IPS-20b (cell line): Measurements from ENCODE around the gene SNAI1.
"Not testable (repeated sequence)": the region's sequence is repeated elsewhere in the genome, so short reads cannot be mapped to it uniquely, and the experiment has no call there.

ENCODE experiments used
- H3K27ac ChIP-seq: one replicate; pipeline ENCODE4 v1.5.1; 2013; ENCODE audit warnings: low read length
- H3K27me3 ChIP-seq: 2 replicates; pipeline ENCODE4 v1.6.1; 2013; ENCODE audit warnings: mild to moderate bottlenecking, low read length, inconsistent platforms; ENCODE audit not compliant: insufficient read depth
- H3K36me3 ChIP-seq: 2 replicates; pipeline ENCODE4 v1.6.1; 2013; ENCODE audit warnings: low read depth, mild to moderate bottlenecking, inconsistent platforms, low read length, moderate library complexity; ENCODE audit not compliant: insufficient read depth
- H3K4me1 ChIP-seq: 2 replicates; pipeline ENCODE4 v1.6.1; 2013; ENCODE audit warnings: mild to moderate bottlenecking, control low read depth, inconsistent platforms, low read length, moderate library complexity; ENCODE audit not compliant: insufficient read depth
- H3K4me3 ChIP-seq: 2 replicates; pipeline ENCODE4 v1.5.1; 2013; ENCODE audit warnings: mild to moderate bottlenecking, low read length, inconsistent platforms
- H3K9ac ChIP-seq: 2 replicates; pipeline ENCODE4 v1.6.1; 2013; ENCODE audit warnings: low read depth, mild to moderate bottlenecking, inconsistent platforms, low read length, moderate library complexity
- H3K9me3 ChIP-seq: 2 replicates; pipeline ENCODE4 v1.6.1; 2013; ENCODE audit warnings: mild to moderate bottlenecking, low read depth, low read length, inconsistent platforms; ENCODE audit not compliant: insufficient read depth

SNAI1 gene

GRCh38 chr20:50007369-50007768, 24.6 kb downstream of the SNAI1 start:
- Histone ChIP-seq H3K36me3 (no peaks in the 10 kb centered on the region), H3K9me3 (no peaks in the 10 kb centered on the region), H3K27ac (no peak overlapping the region), H3K27me3 (peaks cover 14% of the 10 kb centered on the region), H3K9ac (no peak overlapping the region), H3K4me1 (peaks cover 3% of the 10 kb centered on the region; the same call in 1 of the 2 replicates), H3K4me3 (no peak overlapping the region)

- no peaks in the 10 kb centered on the region for H3K9me3 ChIP-seq
- H3K9ac ChIP-seq: no peak overlapping the region
- peaks cover 14% of the 10 kb centered on the region for H3K27me3 ChIP-seq
- H3K36me3 ChIP-seq: no peaks in the 10 kb centered on the region
- H3K27ac ChIP-seq: no peak overlapping the region
- H3K4me1 ChIP-seq: peaks cover 3% of the 10 kb centered on the region; the same call in 1 of the 2 replicates
- no peak overlapping the region for H3K4me3 ChIP-seq
Observed at GRCh38 chr20:50008007-50008406, 25.2 kb downstream of the SNAI1 start.

- Histone ChIP-seq H3K4me1 (peaks cover 3% of the 10 kb centered on the region; the same call in 1 of the 2 replicates), H3K27ac (no peak overlapping the region), H3K36me3 (no peaks in the 10 kb centered on the region), H3K4me3 (peak overlapping the region; percentile 63), H3K9ac (peak overlapping the region; percentile 45; the same call in 1 of the 2 replicates), H3K27me3 (peaks cover 14% of the 10 kb centered on the region), H3K9me3 (no peaks in the 10 kb centered on the region)
Observed at GRCh38 chr20:50009521-50010454, 27.0 kb downstream of the SNAI1 start.

- not testable (repeated sequence) for H3K4me1 ChIP-seq, H3K27ac ChIP-seq, H3K4me3 ChIP-seq
Observed at GRCh38 chr20:50011597-50011996, 28.8 kb downstream of the SNAI1 start.

GRCh38 chr20:50012282-50013263, 29.8 kb downstream of the SNAI1 start:
- Histone ChIP-seq H3K27me3 (peaks cover 14% of the 10 kb centered on the region), H3K9ac (no peak overlapping the region), H3K4me1 (peaks cover 8% of the 10 kb centered on the region; the same call in 1 of the 2 replicates), H3K9me3 (no peaks in the 10 kb centered on the region), H3K27ac (no peak overlapping the region), H3K36me3 (no peaks in the 10 kb centered on the region), H3K4me3 (no peak overlapping the region)

More at GRCh38 chr20:50011597-50011996, 28.8 kb downstream of the SNAI1 start:
- H3K27me3 ChIP-seq: peaks cover 14% of the 10 kb centered on the region
- not testable (repeated sequence) for H3K9me3 ChIP-seq, H3K36me3 ChIP-seq, H3K9ac ChIP-seq

GRCh38 chr20:50013976-50014375, 31.2 kb downstream of the SNAI1 start:
- no peaks in the 10 kb centered on the region for H3K36me3 ChIP-seq
- H3K4me3 ChIP-seq: no peak overlapping the region
- H3K9me3 ChIP-seq: no peaks in the 10 kb centered on the region
- H3K4me1 ChIP-seq: peaks cover 8% of the 10 kb centered on the region; the same call in 1 of the 2 replicates
- peaks cover 14% of the 10 kb centered on the region for H3K27me3 ChIP-seq
- no peak overlapping the region for H3K27ac ChIP-seq
- H3K9ac ChIP-seq: no peak overlapping the region

GRCh38 chr20:50014570-50015562, 32.1 kb downstream of the SNAI1 start:
- H3K27me3 ChIP-seq: peaks cover 9% of the 10 kb centered on the region
- peaks cover 4% of the 10 kb centered on the region; the same call in 1 of the 2 replicates for H3K4me1 ChIP-seq
- no peaks in the 10 kb centered on the region for H3K36me3 ChIP-seq
- H3K27ac ChIP-seq: no peak overlapping the region
- no peak overlapping the region for H3K4me3 ChIP-seq
- H3K9ac ChIP-seq: no peak overlapping the region
- H3K9me3 ChIP-seq: no peaks in the 10 kb centered on the region

GRCh38 chr20:50015636-50015992, 32.8 kb downstream of the SNAI1 start:
- Histone ChIP-seq H3K9me3 (no peaks in the 10 kb centered on the region), H3K27ac (no peak overlapping the region), H3K4me1 (peaks cover 4% of the 10 kb centered on the region; the same call in 1 of the 2 replicates), H3K9ac (no peak overlapping the region), H3K4me3 (no peak overlapping the region), H3K27me3 (peaks cover 3% of the 10 kb centered on the region), H3K36me3 (no peaks in the 10 kb centered on the region)

- H3K9me3 ChIP-seq: no peaks in the 10 kb centered on the region
- H3K4me1 ChIP-seq: peaks cover 4% of the 10 kb centered on the region; the same call in 1 of the 2 replicates
- H3K27me3 ChIP-seq: no peaks in the 10 kb centered on the region
- no peak overlapping the region for H3K27ac ChIP-seq
- H3K9ac ChIP-seq: no peak overlapping the region
- no peaks in the 10 kb centered on the region for H3K36me3 ChIP-seq
- no peak overlapping the region for H3K4me3 ChIP-seq
Observed at GRCh38 chr20:50015993-50016770, 33.4 kb downstream of the SNAI1 start.

GRCh38 chr20:50017160-50017559, 34.4 kb downstream of the SNAI1 start:
- Histone ChIP-seq H3K9ac (no peak overlapping the region), H3K27me3 (no peaks in the 10 kb centered on the region), H3K4me1 (peaks cover 4% of the 10 kb centered on the region; the same call in 1 of the 2 replicates), H3K27ac (no peak overlapping the region), H3K36me3 (no peaks in the 10 kb centered on the region), H3K4me3 (no peak overlapping the region), H3K9me3 (no peaks in the 10 kb centered on the region)
